NCI-H460 (cell line): Measurements from ENCODE around the gene SPATA6L. TPM values are rescaled to one million over a fixed set of nuclear protein-coding genes. Genes with fewer than 3 reads are reported as not detected.

Experiments used
- DNase-seq: peaks from one replicate; pipeline ENCODE4 v3.0.0-alpha.2; 2016; ENCODE audit warnings: low read depth; ENCODE audit errors: extremely low read depth
- polyA plus RNA-seq: library from polyadenylated mRNA; depleted of rRNA; stranded (reverse); fragments of >200 nt; gene quantifications from 2 replicates; pipeline ENCODE4 v1.2.3, GENCODE V29; 2014; cell fraction: nucleus; rRNA removed
- total RNA-seq: library from RNA; depleted of rRNA; stranded (reverse); fragments of >200 nt; shearing (Covaris generic); gene quantifications from 2 replicates; pipeline ENCODE4 v1.2.3, GENCODE V29; 2014; rRNA removed

Gene SPATA6L
- not detected in 2 replicates for total RNA-seq
- not detected in 2 replicates for polyA plus RNA-seq

DNA sequence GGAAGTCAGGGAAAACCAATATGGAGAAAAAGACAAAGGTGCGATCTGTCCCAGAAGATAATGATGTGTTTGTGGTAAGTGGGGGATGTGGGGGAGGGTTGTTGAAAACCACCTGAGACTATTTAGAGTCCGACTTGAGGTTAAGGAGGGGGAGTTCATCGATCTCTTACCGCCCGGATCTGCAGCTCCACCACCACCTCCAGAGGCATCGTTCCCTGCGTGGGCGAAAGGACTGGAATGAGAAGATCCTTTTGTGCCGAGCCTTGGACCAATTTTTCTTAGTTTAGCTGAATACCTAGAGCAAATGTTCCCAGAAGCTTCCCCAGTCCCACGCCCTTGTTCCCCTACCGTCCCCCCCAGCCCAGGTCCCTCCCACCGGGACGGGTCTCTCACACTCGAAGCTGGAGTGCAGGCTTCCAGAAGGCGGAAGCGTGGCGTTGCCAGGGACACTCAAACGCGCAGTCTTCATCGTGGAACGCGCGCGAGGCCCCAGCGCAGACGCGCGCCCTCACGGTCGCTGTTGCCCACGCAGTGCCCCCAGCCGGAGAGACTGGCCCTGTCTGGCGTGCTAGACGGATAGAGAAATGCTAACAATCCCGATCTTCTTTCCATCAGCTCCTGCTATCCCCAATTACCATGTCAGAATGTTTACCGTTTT lies at the start of gene SPATA6L:
SPATA6L (minus strand) TSS at position 439 of the 658 bp plus-strand sequence; CDS start at position 209, 230 bp downstream.
- DNase-seq: no peak

- DNase-seq: no peak
These were observed 48.2 kb upstream of the SPATA6L start for GRCh38 chr9:4714266-4715016.

GRCh38 chr9:4713849-4714248 lies 47.6 kb upstream of the SPATA6L start:
- no peak for DNase-seq

DNA sequence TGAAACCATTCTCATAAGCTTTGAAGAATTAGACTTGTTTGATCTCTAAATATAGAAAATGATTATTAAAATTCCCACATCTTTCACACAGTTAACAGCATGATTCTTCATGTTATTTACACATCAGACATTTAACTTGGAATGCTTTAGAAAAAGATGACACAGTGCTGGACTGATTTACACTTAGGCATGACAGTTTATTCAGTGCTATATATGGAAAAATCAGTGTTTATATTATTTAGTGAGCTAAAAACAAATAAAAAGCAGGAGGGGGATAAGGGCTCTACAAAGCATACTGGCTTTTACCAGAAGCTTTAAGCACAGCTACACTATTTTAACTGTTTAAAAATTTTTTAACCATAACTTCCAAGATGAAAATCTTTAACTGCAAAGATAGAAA lies 43.1 kb upstream of the SPATA6L start:
- DNase-seq: no peak

- no peak for DNase-seq
These were observed 40.8 kb upstream of the SPATA6L start for GRCh38 chr9:4706971-4707622.

DNA sequence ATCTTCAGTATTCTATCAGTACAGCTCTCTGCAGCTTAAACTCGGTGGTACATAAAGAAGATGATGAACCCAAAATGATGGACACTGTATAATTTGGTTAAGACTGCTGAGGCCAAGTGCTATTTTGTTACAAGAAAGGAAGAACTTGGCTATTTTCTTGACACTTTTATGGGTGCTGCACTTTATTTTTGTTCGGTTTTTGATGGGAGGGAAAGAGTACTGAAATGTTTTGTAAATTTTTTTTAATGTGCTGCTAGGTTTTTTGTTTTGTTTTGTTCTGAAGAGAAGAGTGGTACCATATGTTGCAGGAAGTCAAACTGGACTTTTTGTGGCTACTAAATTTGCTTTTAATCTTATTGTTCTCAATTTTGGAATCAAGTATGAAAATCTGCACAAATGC lies 39.7 kb upstream of the SPATA6L start:
- DNase-seq: no peak

GRCh38 chr9:4704129-4704528 lies 37.8 kb upstream of the SPATA6L start:
- DNase-seq: no peak

- no peak for DNase-seq
These were observed 35.2 kb upstream of the SPATA6L start for GRCh38 chr9:4701526-4701925.

- DNase-seq: no peak
These were observed 34.7 kb upstream of the SPATA6L start for GRCh38 chr9:4700932-4701331.

DNA sequence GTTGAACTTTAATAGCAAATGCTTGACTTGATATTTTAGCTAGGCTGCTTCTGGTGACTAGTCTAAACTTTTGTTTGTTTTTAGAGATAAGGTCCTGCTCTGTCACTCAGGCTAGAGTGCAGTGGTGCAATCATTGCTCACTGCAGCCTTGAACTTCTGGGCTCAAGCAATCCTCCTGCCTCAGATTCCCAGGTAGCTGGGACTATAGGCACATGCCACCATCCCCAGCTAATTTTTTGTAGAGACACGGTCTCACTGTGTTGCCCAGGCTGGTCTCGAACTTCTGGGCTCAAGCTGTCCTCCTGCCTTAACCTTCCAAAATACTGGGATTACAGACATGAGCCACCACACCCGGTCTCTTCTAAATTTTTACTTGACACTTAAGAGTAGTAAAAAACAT lies 33.8 kb upstream of the SPATA6L start:
- DNase-seq: no peak

DNA sequence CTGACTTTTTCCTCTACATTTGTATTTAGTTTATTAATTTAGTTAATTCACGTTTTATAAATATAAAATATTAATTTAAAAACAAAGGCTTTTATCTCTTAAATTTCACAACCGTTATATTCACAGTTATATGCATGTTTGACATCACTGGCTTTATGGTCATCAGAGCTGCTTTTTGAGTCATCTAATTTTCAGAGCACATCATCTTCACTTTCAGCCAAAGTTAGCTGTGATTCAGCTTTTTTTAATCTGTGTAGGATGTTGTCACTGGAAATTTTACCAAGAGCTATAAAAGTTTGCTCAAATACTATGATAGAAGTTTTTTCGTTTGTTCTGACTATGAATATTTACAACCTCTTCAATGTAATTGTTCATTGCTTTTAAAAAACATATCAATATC lies 25.5 kb upstream of the SPATA6L start:
- no peak for DNase-seq

- no peak for DNase-seq
These were observed 23.9 kb upstream of the SPATA6L start for GRCh38 chr9:4690144-4690543.

GRCh38 chr9:4689687-4690104 lies 23.4 kb upstream of the SPATA6L start:
- no peak for DNase-seq

DNA sequence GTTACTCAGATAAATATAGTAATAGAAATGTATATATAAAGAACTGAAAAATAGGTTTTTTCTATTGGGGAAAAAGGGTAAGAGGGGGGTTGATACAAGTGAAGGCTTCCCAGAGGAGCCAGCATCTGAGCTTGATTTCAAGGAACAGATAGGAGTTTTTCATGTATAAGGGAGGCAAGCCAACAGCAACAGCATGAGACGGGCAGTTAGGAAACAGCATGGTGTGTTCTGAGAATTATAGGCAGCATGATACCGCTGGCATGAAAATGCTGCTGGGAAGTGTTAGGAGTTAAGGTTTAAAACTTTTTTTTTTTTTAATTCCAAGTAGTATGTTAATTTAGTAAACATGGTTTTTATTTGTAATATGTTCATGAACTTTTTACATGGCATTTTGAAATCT lies 22.7 kb upstream of the SPATA6L start:
- no peak for DNase-seq

DNA sequence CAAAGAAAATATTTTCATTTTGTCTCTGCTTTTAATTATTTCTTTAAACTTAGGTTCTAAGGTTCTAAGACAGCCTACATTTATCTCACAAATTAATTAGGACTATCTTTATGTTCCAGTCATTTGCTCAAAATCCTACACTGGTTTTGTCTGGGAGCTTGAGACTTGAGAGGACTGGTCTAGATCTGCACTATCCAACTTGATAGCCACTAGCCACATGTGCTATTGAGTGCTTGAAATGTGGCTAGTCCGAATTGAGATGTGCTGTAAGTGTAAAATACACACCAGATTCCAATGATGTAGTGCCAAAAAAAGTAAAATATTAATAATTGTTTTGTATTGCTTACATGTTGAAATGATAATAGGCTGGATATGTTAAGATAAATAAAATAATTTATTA lies 20.3 kb upstream of the SPATA6L start:
- DNase-seq: no peak

GRCh38 chr9:4686112-4686511 lies 19.8 kb upstream of the SPATA6L start:
- DNase-seq: no peak

GRCh38 chr9:4684820-4685219 lies 18.5 kb upstream of the SPATA6L start:
- DNase-seq: no peak

DNA sequence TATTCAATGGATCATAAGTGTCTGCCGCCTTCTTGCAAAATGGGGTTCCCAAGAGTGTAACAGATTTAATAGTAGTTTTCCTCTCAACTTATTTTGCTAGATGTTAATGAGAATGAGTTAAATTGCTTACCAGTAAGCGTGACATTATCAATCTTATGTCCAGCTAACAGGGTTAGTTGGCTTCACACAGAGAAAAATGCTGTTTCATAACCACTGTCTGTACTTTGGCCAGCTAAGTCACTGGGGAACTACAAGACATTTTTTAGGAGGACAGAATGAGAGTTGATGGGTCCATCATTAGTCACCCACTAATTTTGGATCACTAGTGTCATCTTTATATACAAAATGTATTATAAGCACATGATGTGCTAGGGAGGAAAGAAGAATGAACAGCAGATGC lies 14.5 kb upstream of the SPATA6L start:
- no peak for DNase-seq

DNA sequence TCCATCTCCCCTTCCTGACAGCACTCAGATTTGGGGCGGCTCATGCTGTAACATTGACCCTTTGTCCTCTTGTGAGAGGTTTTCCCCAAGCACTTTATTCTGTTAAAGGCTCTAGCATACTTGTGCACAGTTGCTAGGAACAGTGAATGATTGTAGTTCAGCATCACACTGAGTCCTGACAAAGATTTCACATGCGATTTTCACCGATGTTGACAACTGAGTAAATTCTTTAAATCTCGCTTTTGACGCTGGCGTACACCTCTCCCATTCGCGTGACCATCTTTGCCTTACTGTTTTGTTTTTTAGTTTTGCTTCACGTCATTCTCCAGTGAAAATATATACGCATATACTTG lies 13.9 kb upstream of the SPATA6L start:
- no peak for DNase-seq

- peak; percentile 89 for DNase-seq
These were observed 13.2 kb upstream of the SPATA6L start, which contains the start of gene CDC37L1 for GRCh38 chr9:4679268-4680172. TSS of gene CDC37L1 (plus strand) at chr9:4679569. CDS start at chr9:4679768, 199 bp downstream.
